Astrocyte (in vitro differentiated cells and primary cell): ENCODE data around the gene PLXNB1. TPM values are rescaled to one million over a fixed set of nuclear protein-coding genes. Genes with fewer than 3 reads are reported as not detected.

Experiments
- DNase-seq: peaks from one replicate; pipeline ENCODE4 v3.0.0-alpha.2; 2010; ENCODE audit warnings: low read depth
- FAIRE-seq: peaks from 2 replicates; lab custom pipeline; 2011; peaks lifted over from hg19 to GRCh38; lab: Jason Lieb, UNC
- H2AFZ ChIP-seq: 2 replicates; pipeline ENCODE4 v1.6.0; 2012; ENCODE audit warnings: low read depth, low read length, inconsistent platforms
- H3K27ac ChIP-seq: 2 replicates; pipeline ENCODE4 v1.5.1; 2011; ENCODE audit warnings: low read depth, low read length, inconsistent platforms
- H3K27me3 ChIP-seq: 2 replicates; pipeline ENCODE4 v1.6.0; 2011; ENCODE audit warnings: low read length, inconsistent platforms; ENCODE audit not compliant: insufficient read depth
- H3K36me3 ChIP-seq: 2 replicates; pipeline ENCODE4 v1.5.1; 2011; ENCODE audit warnings: low read length, inconsistent platforms; ENCODE audit not compliant: insufficient read depth
- H3K4me1 ChIP-seq: 2 replicates; pipeline ENCODE4 v1.5.1; 2011; ENCODE audit warnings: low read length, inconsistent platforms; ENCODE audit not compliant: insufficient read depth
- H3K4me2 ChIP-seq: 2 replicates; pipeline ENCODE4 v1.6.0; 2012; ENCODE audit warnings: low read length, inconsistent platforms
- H3K4me3 ChIP-seq: 2 replicates; pipeline ENCODE4 v1.5.1; 2011; ENCODE audit warnings: low read depth, mild to moderate bottlenecking, low read length, inconsistent platforms; ENCODE audit not compliant: insufficient read depth
- H3K79me2 ChIP-seq: 2 replicates; pipeline ENCODE4 v1.6.0; 2012; ENCODE audit warnings: mild to moderate bottlenecking, low read length, inconsistent platforms; ENCODE audit not compliant: insufficient read depth
- H3K9ac ChIP-seq: 2 replicates; pipeline ENCODE4 v1.6.0; 2012; ENCODE audit warnings: mild to moderate bottlenecking, low read length, inconsistent platforms
- H3K9me3 ChIP-seq: 2 replicates; pipeline ENCODE4 v1.5.1; 2012; ENCODE audit warnings: low read depth, mild to moderate bottlenecking, low read length, inconsistent platforms; ENCODE audit not compliant: insufficient read depth
- H4K20me1 ChIP-seq: 2 replicates; pipeline ENCODE4 v1.6.0; 2012; ENCODE audit warnings: low read length, inconsistent platforms; ENCODE audit not compliant: insufficient read depth
- H3K27ac Mint-ChIP-seq: one replicate; pipeline ENCODE4 v1.8.0; 2021; ENCODE audit warnings: mild to moderate bottlenecking, mixed read lengths; ENCODE audit not compliant: unreplicated experiment
- H3K27me3 Mint-ChIP-seq: one replicate; pipeline ENCODE4 v1.8.0; 2021; ENCODE audit warnings: low read depth, mixed read lengths; ENCODE audit not compliant: unreplicated experiment
- H3K36me3 Mint-ChIP-seq: one replicate; pipeline ENCODE4 v1.8.0; 2021; ENCODE audit warnings: low read depth, mixed read lengths; ENCODE audit not compliant: unreplicated experiment
- H3K4me1 Mint-ChIP-seq: one replicate; pipeline ENCODE4 v1.8.0; 2021; ENCODE audit warnings: low read depth, mixed read lengths; ENCODE audit not compliant: unreplicated experiment
- H3K4me3 Mint-ChIP-seq: one replicate; pipeline ENCODE4 v1.8.0; 2021; ENCODE audit warnings: mild to moderate bottlenecking, moderate library complexity, mixed read lengths; ENCODE audit not compliant: unreplicated experiment
- H3K9me3 Mint-ChIP-seq: one replicate; pipeline ENCODE4 v1.8.0; 2021; ENCODE audit warnings: mild to moderate bottlenecking, mixed read lengths; ENCODE audit not compliant: unreplicated experiment
- CTCF ChIP-seq: IDR thresholded peaks from 2 replicates; pipeline ENCODE4 v1.5.1; 2011; ENCODE audit warnings: low read depth, mild to moderate bottlenecking, inconsistent platforms, low read length, moderate library complexity; ENCODE audit not compliant: insufficient read depth
- EZH2 ChIP-seq: IDR thresholded peaks from 2 replicates; pipeline ENCODE4 v1.6.1; 2012; ENCODE audit warnings: mild to moderate bottlenecking, low read length, inconsistent platforms; ENCODE audit not compliant: insufficient read depth
- total RNA-seq: library from RNA; stranded (reverse); gene quantifications from 2 replicates; pipeline ENCODE4 v1.2.1, GENCODE V29; 2021

Gene PLXNB1
- total RNA-seq, 1 donor from 2014 or later: 59.2 TPM

- TF ChIP-seq CTCF (no peak), EZH2 (no peak)
- peaks cover 21% of the 10 kb centered on the region for H4K20me1 ChIP-seq
- H3K27ac Mint-ChIP-seq: no peak overlapping the region
- H3K27me3 ChIP-seq: no peaks in the 10 kb centered on the region
- no peak overlapping the region for H2AFZ ChIP-seq
- no peaks in the 10 kb centered on the region for H3K4me1 Mint-ChIP-seq
- H3K4me1 ChIP-seq: no peaks in the 10 kb centered on the region
- H3K36me3 ChIP-seq: no peaks in the 10 kb centered on the region
- peaks cover 31% of the 10 kb centered on the region for H3K36me3 Mint-ChIP-seq
- no peak for FAIRE-seq
- H3K4me2 ChIP-seq: no peak overlapping the region
- H3K4me3 Mint-ChIP-seq: no peak overlapping the region
- H3K9me3 ChIP-seq: no peaks in the 10 kb centered on the region
- DNase-seq: no peak
- no peak overlapping the region for H3K27ac ChIP-seq
- no peaks in the 10 kb centered on the region for H3K79me2 ChIP-seq
- no peak overlapping the region for H3K9ac ChIP-seq
- no peaks in the 10 kb centered on the region for H3K9me3 Mint-ChIP-seq
- no peaks in the 10 kb centered on the region for H3K27me3 Mint-ChIP-seq
- H3K4me3 ChIP-seq: no peak overlapping the region
These were observed 17.4 kb downstream of the PLXNB1 start for GRCh38 chr3:48412375-48413001.

- Mint-ChIP-seq H3K9me3 (no peaks in the 10 kb centered on the region), H3K4me3 (no peak overlapping the region), H3K4me1 (no peaks in the 10 kb centered on the region), H3K36me3 (peaks cover 35% of the 10 kb centered on the region), H3K27me3 (no peaks in the 10 kb centered on the region), H3K27ac (no peak overlapping the region)
- Histone ChIP-seq H3K4me1 (no peaks in the 10 kb centered on the region), H3K4me2 (no peak overlapping the region), H3K27ac (no peak overlapping the region), H3K9ac (no peak overlapping the region), H2AFZ (no peak overlapping the region), H3K27me3 (no peaks in the 10 kb centered on the region), H3K79me2 (no peaks in the 10 kb centered on the region), H3K9me3 (no peaks in the 10 kb centered on the region), H3K4me3 (no peak overlapping the region), H3K36me3 (peaks cover under 1% of the 10 kb centered on the region), H4K20me1 (peaks cover 21% of the 10 kb centered on the region)
- DNase-seq (no peak), FAIRE-seq (no peak)
- no peak for TF ChIP-seq CTCF
- TF ChIP-seq EZH2: no peak
These were observed 18.1 kb downstream of the PLXNB1 start for GRCh38 chr3:48411606-48412374.
